HAP-1 (cell line): ENCODE data around the gene COX7A2.

Source experiments
- DNase-seq, 2 experiments: peaks; one replicate each; pipeline ENCODE4 v3.0.0-alpha.2; 2016 to 2020; ENCODE audit warnings: low spot score in 2 of 2
- H3K27me3 ChIP-seq: fragments of 250-450 bp; sonication (Bioruptor Pico); 2 replicates; pipeline ENCODE4 v1.5.1; 2020; ENCODE audit warnings: low read depth, mild to moderate bottlenecking, moderate library complexity
- H3K36me3 ChIP-seq: fragments of 250-450 bp; sonication (Bioruptor Pico); replicated peaks from 2 replicates; pipeline ENCODE4 v1.5.1; 2020; ENCODE audit warnings: mild to moderate bottlenecking
- H3K4me1 ChIP-seq: fragments of 250-450 bp; sonication (Bioruptor Pico); 2 replicates; pipeline ENCODE4 v1.5.1; 2020; ENCODE audit warnings: mild to moderate bottlenecking
- H3K4me3 ChIP-seq: fragments of 250-450 bp; sonication (Bioruptor Pico); 2 replicates; pipeline ENCODE4 v1.5.1; 2020; ENCODE audit warnings: mild to moderate bottlenecking, moderate library complexity
- H3K9me3 ChIP-seq: fragments of 250-450 bp; sonication (Bioruptor Pico); 2 replicates; pipeline ENCODE4 v1.5.1; 2020; ENCODE audit warnings: mild to moderate bottlenecking, moderate library complexity
- in situ Hi-C: fragments of 300-500 bp; cut with MboI; formaldehyde crosslinking; loops from 3 replicates; pipeline ENCODE4 v1.14.3; 2020; ENCODE audit warnings: low sequenced_read_pairs, inconsistent platforms, mixed read lengths

The COX7A2 gene, protein sequence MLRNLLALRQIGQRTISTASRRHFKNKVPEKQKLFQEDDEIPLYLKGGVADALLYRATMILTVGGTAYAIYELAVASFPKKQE

GRCh38 chr6:75243333-75244062 is at the start of gene COX7A2:
COX7A2 (minus strand) TSS chr6:75243801; CDS start chr6:75243734, 67 bp downstream.
- DNase-seq = peak; percentile 90 to 95
- Histone ChIP-seq H3K27me3 (no peaks in the 10 kb centered on the region), H3K4me3 (peak within 1 kb of the TSS; percentile 83), H3K9me3 (no peaks in the 10 kb centered on the region), H3K36me3 (peaks cover 34% of the 10 kb centered on the region), H3K4me1 (peaks cover 11% of the 10 kb centered on the region)
- in situ Hi-C loops = no loop called here

GRCh38 chr6:75292555-75292954 is 49.0 kb upstream of the COX7A2 start:
- Histone ChIP-seq H3K4me1 (peaks cover 18% of the 10 kb centered on the region), H3K36me3 (no peaks in the 10 kb centered on the region), H3K9me3 (no peaks in the 10 kb centered on the region), H3K27me3 (no peaks in the 10 kb centered on the region), H3K4me3 (no peak overlapping the region)
- DNase-seq = no peak
- in situ Hi-C loops = loop anchor here (10.0 kb wide), 1 partner anchor 232 kb away; no protein-coding TSS in a partner anchor

GRCh38 chr6:75291744-75292143 is 48.1 kb upstream of the COX7A2 start:
- Histone ChIP-seq H3K4me1 (peaks cover 24% of the 10 kb centered on the region), H3K36me3 (no peaks in the 10 kb centered on the region), H3K27me3 (no peaks in the 10 kb centered on the region), H3K9me3 (no peaks in the 10 kb centered on the region), H3K4me3 (no peak overlapping the region)
- in situ Hi-C loops = loop anchor here (10.0 kb wide), 1 partner anchor 233 kb away; no protein-coding TSS in a partner anchor
- no peak for DNase-seq

DNA sequence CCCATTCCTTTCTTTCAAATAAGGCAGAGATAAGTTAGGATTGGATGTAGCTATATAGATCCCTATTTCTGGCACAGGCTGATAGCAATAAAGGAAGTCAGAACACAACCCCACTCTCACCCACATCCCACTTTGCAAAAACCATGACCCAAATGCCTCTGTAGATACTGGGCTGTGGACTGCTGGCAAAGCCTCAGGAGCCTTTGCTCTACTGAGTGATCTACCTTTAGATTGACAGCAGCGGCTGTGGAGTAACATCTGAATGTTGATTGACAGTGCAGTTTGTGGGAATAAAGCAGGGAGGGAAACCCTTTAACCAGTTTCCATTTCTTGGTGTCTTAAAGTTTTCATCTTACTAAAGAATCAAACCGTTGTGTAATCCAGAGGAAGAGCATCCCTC is 47.7 kb upstream of the COX7A2 start:
- Histone ChIP-seq H3K36me3 (no peaks in the 10 kb centered on the region), H3K4me3 (no peak overlapping the region), H3K9me3 (no peaks in the 10 kb centered on the region), H3K4me1 (peaks cover 28% of the 10 kb centered on the region), H3K27me3 (no peaks in the 10 kb centered on the region)
- no peak for DNase-seq
- in situ Hi-C loops = loop anchor here (10.0 kb wide), 1 partner anchor 233 kb away; no protein-coding TSS in a partner anchor

GRCh38 chr6:75290136-75290945 is 46.7 kb upstream of the COX7A2 start:
- Histone ChIP-seq H3K9me3 (no peaks in the 10 kb centered on the region), H3K27me3 (no peaks in the 10 kb centered on the region), H3K4me1 (peaks cover 34% of the 10 kb centered on the region), H3K36me3 (no peaks in the 10 kb centered on the region), H3K4me3 (no peak overlapping the region)
- in situ Hi-C loops = loop anchor here (10.0 kb wide), 1 partner anchor 234 kb away; no protein-coding TSS in a partner anchor
- peak; percentile 81 to 97 for DNase-seq

GRCh38 chr6:75288023-75288422 is 44.4 kb upstream of the COX7A2 start:
- H3K36me3 ChIP-seq = no peaks in the 10 kb centered on the region
- in situ Hi-C loops = no loop called here
- no peaks in the 10 kb centered on the region for H3K9me3 ChIP-seq

GRCh38 chr6:75287424-75287823 is 43.8 kb upstream of the COX7A2 start:
- in situ Hi-C loops = no loop called here
- peaks cover 35% of the 10 kb centered on the region for H3K4me1 ChIP-seq

More at GRCh38 chr6:75288023-75288422, 44.4 kb upstream of the COX7A2 start:
- DNase-seq = no peak
- peaks cover 34% of the 10 kb centered on the region for H3K4me1 ChIP-seq
- H3K27me3 ChIP-seq = no peaks in the 10 kb centered on the region
- H3K4me3 ChIP-seq = no peak overlapping the region

DNA sequence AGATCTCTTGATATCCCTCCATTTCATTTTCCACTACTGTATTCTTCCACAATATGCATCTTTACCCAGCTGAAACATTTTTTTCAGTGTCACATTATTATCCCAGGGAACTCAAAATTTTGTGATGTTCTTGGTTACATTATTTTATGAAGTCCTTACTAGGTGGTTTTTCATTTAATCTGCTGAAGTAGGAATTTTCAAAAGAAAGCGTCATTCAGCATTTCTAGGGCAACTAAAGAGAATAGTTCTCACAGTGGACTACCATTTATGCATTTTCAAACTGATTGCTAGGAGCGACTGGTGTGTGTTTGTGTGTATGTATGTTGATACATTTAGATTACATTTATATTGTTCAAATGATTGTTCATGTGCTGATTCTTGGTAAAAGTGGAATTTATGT is 43.4 kb upstream of the COX7A2 start:
- Histone ChIP-seq H3K4me1 (peaks cover 40% of the 10 kb centered on the region), H3K9me3 (no peaks in the 10 kb centered on the region), H3K27me3 (no peaks in the 10 kb centered on the region), H3K4me3 (no peak overlapping the region), H3K36me3 (no peaks in the 10 kb centered on the region)
- in situ Hi-C loops = no loop called here
- no peak for DNase-seq

More at GRCh38 chr6:75287424-75287823, 43.8 kb upstream of the COX7A2 start:
- Histone ChIP-seq H3K4me3 (no peak overlapping the region), H3K36me3 (no peaks in the 10 kb centered on the region), H3K27me3 (no peaks in the 10 kb centered on the region), H3K9me3 (no peaks in the 10 kb centered on the region)
- no peak for DNase-seq

GRCh38 chr6:75285283-75285639 is 41.7 kb upstream of the COX7A2 start:
- Histone ChIP-seq H3K9me3 (no peaks in the 10 kb centered on the region), H3K4me3 (peak overlapping the region; percentile 83), H3K36me3 (no peaks in the 10 kb centered on the region), H3K27me3 (no peaks in the 10 kb centered on the region), H3K4me1 (peaks cover 47% of the 10 kb centered on the region)
- in situ Hi-C loops = no loop called here
- no peak for DNase-seq

GRCh38 chr6:75284632-75285282 is 41.2 kb upstream of the COX7A2 start, which contains the start of gene TMEM30A:
TMEM30A (minus strand) TSS chr6:75284792; CDS start chr6:75284638, 154 bp downstream.
- in situ Hi-C loops = no loop called here
- peak; percentile 97 to 99 for DNase-seq
- Histone ChIP-seq H3K4me1 (peaks cover 47% of the 10 kb centered on the region), H3K9me3 (no peaks in the 10 kb centered on the region), H3K4me3 (peak within 1 kb of the TSS; percentile 83), H3K36me3 (no peaks in the 10 kb centered on the region), H3K27me3 (no peaks in the 10 kb centered on the region)

- in situ Hi-C loops = no loop called here
- peak in 1 of 2 experiments; percentile 51 for DNase-seq
- Histone ChIP-seq H3K27me3 (no peaks in the 10 kb centered on the region), H3K9me3 (no peaks in the 10 kb centered on the region), H3K36me3 (no peaks in the 10 kb centered on the region), H3K4me1 (peaks cover 53% of the 10 kb centered on the region), H3K4me3 (peak overlapping the region; percentile 83)
These were observed 40.5 kb upstream of the COX7A2 start for GRCh38 chr6:75283907-75284631.

DNA sequence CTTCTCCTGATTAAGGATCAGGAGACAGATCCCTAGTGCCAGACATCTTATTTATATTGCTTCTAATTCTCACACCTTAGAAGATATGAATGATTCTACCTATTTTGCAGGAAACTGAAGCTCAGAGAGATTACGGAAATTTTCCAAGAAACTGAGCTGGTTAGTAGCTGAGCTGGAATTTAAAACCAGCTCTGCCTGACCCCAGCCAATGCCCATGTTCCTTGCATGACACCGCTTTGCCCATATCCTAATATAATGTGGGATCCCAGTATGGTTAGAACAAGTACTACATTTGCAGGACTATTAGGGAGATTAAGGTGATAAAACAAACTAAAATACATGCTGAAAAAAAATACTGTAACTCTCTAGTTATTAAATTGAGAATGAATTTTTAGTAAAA is 39.1 kb upstream of the COX7A2 start:
- peak overlapping the region; percentile 83 for H3K4me3 ChIP-seq
- peaks cover 53% of the 10 kb centered on the region for H3K4me1 ChIP-seq
- no peaks in the 10 kb centered on the region for H3K27me3 ChIP-seq
- no peaks in the 10 kb centered on the region for H3K36me3 ChIP-seq
- DNase-seq = no peak
- in situ Hi-C loops = no loop called here
- H3K9me3 ChIP-seq = no peaks in the 10 kb centered on the region

GRCh38 chr6:75281653-75282052 is 38.1 kb upstream of the COX7A2 start:
- Histone ChIP-seq H3K9me3 (no peaks in the 10 kb centered on the region), H3K4me1 (peaks cover 44% of the 10 kb centered on the region), H3K27me3 (no peaks in the 10 kb centered on the region), H3K4me3 (peak overlapping the region; percentile 1), H3K36me3 (no peaks in the 10 kb centered on the region)
- no peak for DNase-seq
- in situ Hi-C loops = no loop called here
